ENCODE data around the gene CLECL1.

CLECL1 gene

GRCh38 chr12:9732921-9733461 lies at the start of gene CLECL1:
Gene CLECL1, minus strand, starts transcription at chr12:9733097.
- no peak for DNase-seq

- no peak for DNase-seq
Observed at GRCh38 chr12:9781360-9781759, 48.5 kb upstream of the CLECL1 start.

- no peak for DNase-seq
Observed at GRCh38 chr12:9779209-9779608, 46.3 kb upstream of the CLECL1 start.

GRCh38 chr12:9776781-9777180 lies 43.9 kb upstream of the CLECL1 start:
- no peak for DNase-seq

- DNase-seq: no peak
Observed at GRCh38 chr12:9773216-9773877, 40.5 kb upstream of the CLECL1 start.

- DNase-seq: no peak
Observed at GRCh38 chr12:9763025-9763424, 30.1 kb upstream of the CLECL1 start.

GRCh38 chr12:9762369-9762768 lies 29.5 kb upstream of the CLECL1 start:
- no peak for DNase-seq

- no peak for DNase-seq
Observed at GRCh38 chr12:9761419-9761781, 28.5 kb upstream of the CLECL1 start.

GRCh38 chr12:9760699-9761418 lies 28.0 kb upstream of the CLECL1 start, which contains the start of gene CD69:
Gene CD69, minus strand, starts transcription at chr12:9760901. Its CDS starts 81 bp downstream, at chr12:9760820.
- no peak for DNase-seq

- no peak for DNase-seq
Observed at GRCh38 chr12:9760120-9760519, 27.2 kb upstream of the CLECL1 start.

- DNase-seq: no peak
Observed at GRCh38 chr12:9759694-9760093, 26.8 kb upstream of the CLECL1 start.

GRCh38 chr12:9758119-9758518 lies 25.2 kb upstream of the CLECL1 start:
- no peak for DNase-seq

- no peak for DNase-seq
Observed at GRCh38 chr12:9757433-9758025, 24.6 kb upstream of the CLECL1 start.

- no peak for DNase-seq
Observed at GRCh38 chr12:9756706-9757105, 23.8 kb upstream of the CLECL1 start.

GRCh38 chr12:9756170-9756569 lies 23.3 kb upstream of the CLECL1 start:
- no peak for DNase-seq

- DNase-seq: no peak
Observed at GRCh38 chr12:9755567-9755966, 22.7 kb upstream of the CLECL1 start.

GRCh38 chr12:9755035-9755434 lies 22.1 kb upstream of the CLECL1 start:
- DNase-seq: no peak

GRCh38 chr12:9754099-9754927 lies 21.4 kb upstream of the CLECL1 start:
- DNase-seq: no peak

- DNase-seq: no peak
Observed at GRCh38 chr12:9753498-9753897, 20.6 kb upstream of the CLECL1 start.

GRCh38 chr12:9753073-9753472 lies 20.2 kb upstream of the CLECL1 start:
- DNase-seq: no peak

- no peak for DNase-seq
Observed at GRCh38 chr12:9752145-9752933, 19.4 kb upstream of the CLECL1 start.

All from NCI-H774 (cell line).